Stimulated activated CD4-positive, alpha-beta T cell treated with anti-CD3 and anti-CD28 coated beads, Interleukin-2, amount 100 ng/mL, for 4 hours (primary cell): ENCODE data around the gene FYCO1.

ENCODE experiments used
- DNase-seq: peaks from one replicate; pipeline ENCODE4 v3.0.0-alpha.2; 2020; ENCODE audit warnings: low read depth

The FYCO1 gene

GRCh38 chr3:45984331-45985312 lies 11.0 kb downstream of the FYCO1 start:
- DNase-seq = no peak

GRCh38 chr3:45983770-45984169 lies 11.9 kb downstream of the FYCO1 start:
- DNase-seq = no peak

- DNase-seq = no peak
These were observed 14.1 kb downstream of the FYCO1 start for GRCh38 chr3:45981346-45982074.

GRCh38 chr3:45980819-45981218 lies 14.8 kb downstream of the FYCO1 start:
- no peak for DNase-seq

- DNase-seq = no peak
These were observed 15.3 kb downstream of the FYCO1 start for GRCh38 chr3:45980229-45980813.

- DNase-seq = no peak
These were observed 16.2 kb downstream of the FYCO1 start for GRCh38 chr3:45979378-45979777.

- DNase-seq = no peak
These were observed 17.4 kb downstream of the FYCO1 start for GRCh38 chr3:45978006-45978761.

GRCh38 chr3:45976191-45977091 lies 19.2 kb downstream of the FYCO1 start:
- no peak for DNase-seq

GRCh38 chr3:45975686-45976085 lies 19.9 kb downstream of the FYCO1 start:
- DNase-seq = no peak

- DNase-seq = no peak
These were observed 20.9 kb downstream of the FYCO1 start for GRCh38 chr3:45974686-45975085.

GRCh38 chr3:45972534-45973402 lies 22.9 kb downstream of the FYCO1 start:
- no peak for DNase-seq

- no peak for DNase-seq
These were observed 25.7 kb downstream of the FYCO1 start for GRCh38 chr3:45969953-45970352.

GRCh38 chr3:45969116-45969515 lies 26.5 kb downstream of the FYCO1 start:
- no peak for DNase-seq

GRCh38 chr3:45968706-45969105 lies 26.9 kb downstream of the FYCO1 start:
- DNase-seq = no peak

- no peak for DNase-seq
These were observed 27.5 kb downstream of the FYCO1 start for GRCh38 chr3:45968149-45968548.

GRCh38 chr3:45967724-45968123 lies 27.9 kb downstream of the FYCO1 start:
- DNase-seq = no peak

- no peak for DNase-seq
These were observed 28.5 kb downstream of the FYCO1 start for GRCh38 chr3:45966950-45967640.

GRCh38 chr3:45966371-45966791 lies 29.2 kb downstream of the FYCO1 start:
- no peak for DNase-seq

- DNase-seq = no peak
These were observed 30.0 kb downstream of the FYCO1 start for GRCh38 chr3:45965653-45966052.
